ENCODE data around the gene PLXNC1.
A peak's percentile ranks its signal among the peaks of the same experiment; 100 is the strongest.

The PLXNC1 gene

DNA sequence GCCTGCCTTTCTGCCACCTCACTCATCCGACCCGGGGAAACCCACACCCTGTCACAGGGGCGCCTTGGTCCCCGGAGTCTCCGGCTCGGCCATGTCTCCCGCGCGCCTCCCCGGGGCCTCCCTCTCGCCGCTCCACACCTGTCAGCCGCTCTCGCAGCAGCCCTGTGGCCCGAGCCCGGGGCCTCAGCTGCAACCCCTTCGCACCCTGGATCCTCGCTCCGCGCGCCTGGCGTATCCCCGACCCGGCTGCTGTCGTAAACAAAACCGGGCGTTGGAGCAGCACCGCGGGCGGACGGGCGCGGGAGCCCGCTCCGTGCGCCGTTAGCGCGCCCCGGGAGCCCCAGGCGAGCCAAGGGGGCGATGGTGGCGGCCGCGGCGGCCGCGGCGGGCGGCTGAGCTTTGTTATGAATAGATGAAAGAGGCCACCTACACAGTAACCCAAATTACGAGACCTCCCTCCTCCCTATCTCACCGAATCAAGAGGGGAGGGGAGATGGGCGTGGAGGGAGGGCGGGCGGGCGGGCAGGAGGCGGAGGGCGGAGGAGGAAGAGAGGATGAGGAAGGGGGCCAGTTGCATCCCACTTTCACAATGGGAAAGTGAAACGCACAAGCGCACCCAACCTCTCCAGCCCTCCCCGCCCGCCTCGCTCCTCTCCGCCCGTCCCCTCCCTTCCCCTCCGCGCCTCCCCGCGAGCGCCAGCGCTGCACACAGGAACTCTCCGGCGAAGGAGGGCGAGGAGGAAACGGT, at the start of gene PLXNC1:
Gene PLXNC1, plus strand, starts transcription at position 587 of the 748 bp plus-strand sequence. CDS start 395 bp downstream, outside the sequence.
- H3K27ac ChIP-seq = no peak within 1 kb of the TSS
- no peak for TF ChIP-seq ZFX (IDR thresholded peaks at IDR 0.05)
- TF ChIP-seq, protein P1, sequence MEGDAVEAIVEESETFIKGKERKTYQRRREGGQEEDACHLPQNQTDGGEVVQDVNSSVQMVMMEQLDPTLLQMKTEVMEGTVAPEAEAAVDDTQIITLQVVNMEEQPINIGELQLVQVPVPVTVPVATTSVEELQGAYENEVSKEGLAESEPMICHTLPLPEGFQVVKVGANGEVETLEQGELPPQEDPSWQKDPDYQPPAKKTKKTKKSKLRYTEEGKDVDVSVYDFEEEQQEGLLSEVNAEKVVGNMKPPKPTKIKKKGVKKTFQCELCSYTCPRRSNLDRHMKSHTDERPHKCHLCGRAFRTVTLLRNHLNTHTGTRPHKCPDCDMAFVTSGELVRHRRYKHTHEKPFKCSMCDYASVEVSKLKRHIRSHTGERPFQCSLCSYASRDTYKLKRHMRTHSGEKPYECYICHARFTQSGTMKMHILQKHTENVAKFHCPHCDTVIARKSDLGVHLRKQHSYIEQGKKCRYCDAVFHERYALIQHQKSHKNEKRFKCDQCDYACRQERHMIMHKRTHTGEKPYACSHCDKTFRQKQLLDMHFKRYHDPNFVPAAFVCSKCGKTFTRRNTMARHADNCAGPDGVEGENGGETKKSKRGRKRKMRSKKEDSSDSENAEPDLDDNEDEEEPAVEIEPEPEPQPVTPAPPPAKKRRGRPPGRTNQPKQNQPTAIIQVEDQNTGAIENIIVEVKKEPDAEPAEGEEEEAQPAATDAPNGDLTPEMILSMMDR (conservative IDR thresholded peaks at IDR 0.05) = no peak

DNA sequence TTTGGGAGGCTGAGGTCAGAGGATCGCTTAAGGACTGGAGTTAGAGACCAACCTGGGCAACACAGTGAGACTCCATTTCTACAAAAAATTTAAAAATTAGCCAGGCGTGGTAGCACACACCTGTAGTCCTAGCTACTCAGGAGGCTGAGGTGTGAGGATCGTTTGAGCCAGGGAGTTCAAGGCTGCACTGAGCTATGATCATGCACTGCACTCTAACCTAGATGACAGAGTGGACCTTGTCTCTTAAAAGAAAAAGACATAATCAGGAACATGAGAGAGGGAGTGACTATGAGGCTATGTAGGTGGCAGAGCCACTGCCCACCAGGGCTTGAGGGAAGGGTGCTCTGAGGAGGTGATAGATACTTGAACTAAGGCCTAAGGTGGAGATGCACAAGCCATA, 49.2 kb upstream of the PLXNC1 start:
- TF ChIP-seq, protein P1 (conservative IDR thresholded peaks at IDR 0.05) = no peak
- TF ChIP-seq ZFX (IDR thresholded peaks at IDR 0.05) = no peak
- no peak overlapping the region for H3K27ac ChIP-seq

- H3K27ac ChIP-seq = no peak overlapping the region
- TF ChIP-seq, protein P1 (conservative IDR thresholded peaks at IDR 0.05) = no peak
Observed at GRCh38 chr12:94099632-94100031, 48.7 kb upstream of the PLXNC1 start.

GRCh38 chr12:94100211-94100627, 48.2 kb upstream of the PLXNC1 start:
- TF ChIP-seq, protein P1 (conservative IDR thresholded peaks at IDR 0.05) = no peak
- TF ChIP-seq ZFX (IDR thresholded peaks at IDR 0.05) = no peak
- no peak overlapping the region for H3K27ac ChIP-seq

DNA sequence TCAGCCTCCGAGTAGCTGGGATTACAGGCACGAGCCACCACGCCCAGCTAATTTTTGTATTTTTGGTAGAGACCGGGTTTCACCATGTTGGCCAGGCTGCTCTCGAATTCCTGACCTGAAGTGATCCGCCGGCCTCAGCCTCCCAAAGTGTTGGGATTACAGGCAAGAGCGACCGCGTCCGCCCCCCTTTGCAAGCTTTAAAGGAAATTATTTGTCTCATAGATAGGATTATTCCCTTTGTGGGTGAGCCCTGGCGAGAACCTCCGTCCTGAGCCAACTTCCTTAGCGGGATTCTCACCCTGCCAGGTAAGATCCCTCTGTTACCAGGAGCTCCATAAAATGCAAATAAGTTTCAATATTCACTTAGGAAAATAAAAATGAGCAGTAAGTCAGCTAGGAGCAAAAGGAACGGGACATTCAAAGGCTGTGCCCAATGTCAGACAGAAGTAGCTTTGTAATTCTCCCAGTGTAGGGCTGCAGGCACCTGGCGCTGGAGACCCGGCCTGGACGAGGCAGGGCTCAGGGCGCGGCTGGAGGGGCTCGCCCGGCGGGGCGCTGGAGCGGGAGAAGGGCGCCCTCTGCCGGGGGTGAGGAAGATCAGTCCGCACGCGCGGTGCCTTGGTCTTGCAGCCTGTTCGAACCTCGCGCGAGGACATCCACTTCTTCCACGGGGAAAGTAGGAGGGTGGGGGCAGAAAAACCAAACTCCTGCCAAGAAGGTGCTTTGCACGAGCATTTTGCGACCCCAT, 47.2 kb upstream of the PLXNC1 start:
- TF ChIP-seq, protein P1 (conservative IDR thresholded peaks at IDR 0.05) = peak; percentile 81
- no peak for TF ChIP-seq ZFX (IDR thresholded peaks at IDR 0.05)
- H3K27ac ChIP-seq = peak overlapping the region; percentile 35; the same call in 1 of the 2 replicates

- TF ChIP-seq, protein P1 (conservative IDR thresholded peaks at IDR 0.05) = peak; percentile 51
- TF ChIP-seq ZFX (IDR thresholded peaks at IDR 0.05) = no peak
- peak overlapping the region; percentile 35 for H3K27ac ChIP-seq
Observed at GRCh38 chr12:94101738-94102660, 46.4 kb upstream of the PLXNC1 start.
